Immature natural killer cell (primary cell): Measurements from ENCODE around the gene SIGLEC11. TPM values are rescaled to one million over a fixed set of nuclear protein-coding genes. Genes with fewer than 3 reads are reported as not detected.
"Not testable (repeated sequence)": the region's sequence is repeated elsewhere in the genome, so short reads cannot be mapped to it uniquely, and the experiment has no call there.

ENCODE experiments used
- DNase-seq, 3 donors: peaks; one replicate each; pipeline ENCODE4 v3.0.0; 2022; ENCODE audit warnings: mixed read lengths in 1 of 3
- H3K27ac Mint-ChIP-seq, 6 donors: one replicate each; pipeline ENCODE4 v1.8.0; 2020; ENCODE audit warnings: mixed read lengths in 6 of 6, mild to moderate bottlenecking in 5 of 6, inconsistent platforms in 4 of 6, moderate library complexity in 3 of 6
- H3K27me3 Mint-ChIP-seq, 3 donors: one replicate each; pipeline ENCODE4 v1.8.0; 2020 to 2021; ENCODE audit warnings: low read depth in 3 of 3, mild to moderate bottlenecking in 3 of 3, mixed read lengths in 3 of 3, moderate library complexity in 3 of 3, inconsistent platforms in 1 of 3
- H3K36me3 Mint-ChIP-seq, 3 donors: one replicate each; pipeline ENCODE4 v1.8.0; 2020; ENCODE audit warnings: mixed read lengths in 3 of 3, inconsistent platforms in 2 of 3, mild to moderate bottlenecking in 2 of 3
- H3K4me1 Mint-ChIP-seq, 2 donors: one replicate each; pipeline ENCODE4 v1.8.0; 2020; ENCODE audit warnings: inconsistent platforms in 2 of 2, mild to moderate bottlenecking in 2 of 2, mixed read lengths in 2 of 2, moderate library complexity in 1 of 2
- H3K4me3 Mint-ChIP-seq, 5 donors: one replicate each; pipeline ENCODE4 v1.8.0; 2020; ENCODE audit warnings: mild to moderate bottlenecking in 5 of 5, mixed read lengths in 5 of 5, inconsistent platforms in 3 of 5, moderate library complexity in 3 of 5
- H3K9me3 Mint-ChIP-seq, 6 donors: one replicate each; pipeline ENCODE4 v1.8.0; 2020; ENCODE audit warnings: mild to moderate bottlenecking in 6 of 6, mixed read lengths in 6 of 6, inconsistent platforms in 4 of 6, moderate library complexity in 3 of 6
- polyA plus RNA-seq, 3 donors: library from polyadenylated mRNA; unstranded; fragments of 300-500 nt; fragmentation: Illumina TruSeq; gene quantifications; one replicate each; pipeline ENCODE4 v1.2.3, GENCODE V29; 2021

The SIGLEC11 gene
- polyA plus RNA-seq, 3 donors from 2014 or later: not detected

- Mint-ChIP-seq H3K27me3 (peaks cover 0 to 5% (median 2%) of the 10 kb centered on the region in 3 donors), H3K9me3 (no peaks in the 10 kb centered on the region), H3K4me1 (no peaks in the 10 kb centered on the region), H3K36me3 (peaks cover 0 to 29% (median 12%) of the 10 kb centered on the region in 3 donors), H3K27ac (no peak overlapping the region), H3K4me3 (no peak overlapping the region)
- no peak for DNase-seq
Observed at GRCh38 chr19:49975051-49975450, 14.1 kb upstream of the SIGLEC11 start.

GRCh38 chr19:49973987-49974386, 13.0 kb upstream of the SIGLEC11 start:
- no peaks in the 10 kb centered on the region for H3K4me1 Mint-ChIP-seq
- peaks cover 0 to 28% (median 11%) of the 10 kb centered on the region in 3 donors for H3K36me3 Mint-ChIP-seq
- peak overlapping the region in 1 of 6 donors; percentile 23 for H3K27ac Mint-ChIP-seq
- no peak overlapping the region for H3K4me3 Mint-ChIP-seq
- H3K9me3 Mint-ChIP-seq: no peaks in the 10 kb centered on the region
- no peak for DNase-seq
- peaks cover 0 to 5% (median 2%) of the 10 kb centered on the region in 3 donors for H3K27me3 Mint-ChIP-seq

- Mint-ChIP-seq H3K9me3 (no peaks in the 10 kb centered on the region), H3K27ac (peak overlapping the region in 1 of 6 donors; percentile 53)
Observed at GRCh38 chr19:49972841-49973240, 11.9 kb upstream of the SIGLEC11 start.

GRCh38 chr19:49971991-49972411, 11.0 kb upstream of the SIGLEC11 start:
- peaks cover 1 to 2% of the 10 kb centered on the region in 2 donors for H3K4me1 Mint-ChIP-seq
- H3K36me3 Mint-ChIP-seq: peaks cover 0 to 14% (median 11%) of the 10 kb centered on the region in 3 donors
- H3K9me3 Mint-ChIP-seq: no peaks in the 10 kb centered on the region
- H3K27ac Mint-ChIP-seq: no peak overlapping the region
- DNase-seq: no peak
- no peak overlapping the region for H3K4me3 Mint-ChIP-seq
- H3K27me3 Mint-ChIP-seq: peaks cover 2 to 8% (median 2%) of the 10 kb centered on the region in 3 donors

More at GRCh38 chr19:49972841-49973240, 11.9 kb upstream of the SIGLEC11 start:
- Mint-ChIP-seq H3K4me3 (no peak overlapping the region), H3K36me3 (peaks cover 0 to 19% (median 11%) of the 10 kb centered on the region in 3 donors), H3K4me1 (no peaks in the 10 kb centered on the region), H3K27me3 (peaks cover 2 to 5% (median 2%) of the 10 kb centered on the region in 3 donors)
- no peak for DNase-seq

- H3K4me1 Mint-ChIP-seq: peaks cover 16 to 17% of the 10 kb centered on the region in 2 donors
- not testable (repeated sequence) for H3K27me3 Mint-ChIP-seq, DNase-seq, H3K9me3 Mint-ChIP-seq, H3K4me3 Mint-ChIP-seq, H3K36me3 Mint-ChIP-seq, H3K27ac Mint-ChIP-seq
Observed at GRCh38 chr19:49969355-49969754, 8.4 kb upstream of the SIGLEC11 start.

- Mint-ChIP-seq H3K36me3 (no peaks in the 10 kb centered on the region), H3K4me3 (no peak overlapping the region), H3K4me1 (peaks cover 16 to 17% of the 10 kb centered on the region in 2 donors), H3K27ac (no peak overlapping the region), H3K27me3 (peaks cover under 1 to 7% (median 5%) of the 10 kb centered on the region in 3 donors), H3K9me3 (peaks cover 0 to 5% (median 2%) of the 10 kb centered on the region in 6 donors)
- no peak for DNase-seq
Observed at GRCh38 chr19:49968279-49968922, 7.4 kb upstream of the SIGLEC11 start.

GRCh38 chr19:49959892-49960291, 1.1 kb downstream of the SIGLEC11 start:
- not testable (repeated sequence) for H3K4me1 Mint-ChIP-seq, H3K27ac Mint-ChIP-seq, H3K27me3 Mint-ChIP-seq, H3K36me3 Mint-ChIP-seq, DNase-seq, H3K4me3 Mint-ChIP-seq, H3K9me3 Mint-ChIP-seq

- not testable (repeated sequence) for H3K4me3 Mint-ChIP-seq, H3K27ac Mint-ChIP-seq, H3K9me3 Mint-ChIP-seq, H3K36me3 Mint-ChIP-seq, H3K27me3 Mint-ChIP-seq, H3K4me1 Mint-ChIP-seq, DNase-seq
Observed at GRCh38 chr19:49958596-49958995, 2.4 kb downstream of the SIGLEC11 start.

GRCh38 chr19:49958144-49958543, 2.8 kb downstream of the SIGLEC11 start:
- H3K27me3 Mint-ChIP-seq, H3K27ac Mint-ChIP-seq, H3K9me3 Mint-ChIP-seq, DNase-seq, H3K4me3 Mint-ChIP-seq, H3K36me3 Mint-ChIP-seq, H3K4me1 Mint-ChIP-seq: not testable (repeated sequence)

- Mint-ChIP-seq H3K36me3 (no peaks in the 10 kb centered on the region), H3K4me1 (no peaks in the 10 kb centered on the region), H3K27me3 (peaks cover 3 to 6% (median 6%) of the 10 kb centered on the region in 3 donors), H3K4me3 (no peak overlapping the region), H3K27ac (no peak overlapping the region), H3K9me3 (no peaks in the 10 kb centered on the region)
- no peak for DNase-seq
Observed at GRCh38 chr19:49957262-49957915, 3.6 kb downstream of the SIGLEC11 start.

GRCh38 chr19:49956115-49956495, 4.9 kb downstream of the SIGLEC11 start:
- peaks cover 2 to 6% (median 5%) of the 10 kb centered on the region in 3 donors for H3K27me3 Mint-ChIP-seq
- no peaks in the 10 kb centered on the region for H3K4me1 Mint-ChIP-seq
- H3K9me3 Mint-ChIP-seq: no peaks in the 10 kb centered on the region
- H3K36me3 Mint-ChIP-seq: no peaks in the 10 kb centered on the region
- no peak for DNase-seq
- H3K4me3 Mint-ChIP-seq: no peak overlapping the region
- no peak overlapping the region for H3K27ac Mint-ChIP-seq

GRCh38 chr19:49954933-49955332, 6.0 kb downstream of the SIGLEC11 start:
- Mint-ChIP-seq H3K36me3 (no peaks in the 10 kb centered on the region), H3K4me3 (no peak overlapping the region), H3K4me1 (no peaks in the 10 kb centered on the region), H3K27me3 (peaks cover 3 to 7% (median 6%) of the 10 kb centered on the region in 3 donors), H3K9me3 (no peaks in the 10 kb centered on the region), H3K27ac (no peak overlapping the region)
- no peak for DNase-seq

GRCh38 chr19:49954092-49954829, 6.7 kb downstream of the SIGLEC11 start:
- Mint-ChIP-seq H3K27ac (no peak overlapping the region), H3K9me3 (no peaks in the 10 kb centered on the region), H3K4me3 (no peak overlapping the region), H3K4me1 (no peaks in the 10 kb centered on the region), H3K27me3 (peaks cover 3 to 9% (median 6%) of the 10 kb centered on the region in 3 donors), H3K36me3 (no peaks in the 10 kb centered on the region)
- DNase-seq: no peak

- no peak overlapping the region for H3K4me3 Mint-ChIP-seq
- no peak overlapping the region for H3K27ac Mint-ChIP-seq
- peaks cover 3 to 9% (median 6%) of the 10 kb centered on the region in 3 donors for H3K27me3 Mint-ChIP-seq
- no peaks in the 10 kb centered on the region for H3K36me3 Mint-ChIP-seq
- no peaks in the 10 kb centered on the region for H3K9me3 Mint-ChIP-seq
- no peak for DNase-seq
- no peaks in the 10 kb centered on the region for H3K4me1 Mint-ChIP-seq
Observed at GRCh38 chr19:49953416-49953815, 7.6 kb downstream of the SIGLEC11 start.
